SKM-1 treated with dmso at 0.1 percent for 144 hours (cell line): Measurements from ENCODE around the gene NFKB1.
A peak's percentile ranks its signal among the peaks of the same experiment; 100 is the strongest.
"Not testable (repeated sequence)": the region's sequence is repeated elsewhere in the genome, so short reads cannot be mapped to it uniquely, and the experiment has no call there.

Experiments used
- DNase-seq: peaks from one replicate; lab custom pipeline; 2025; ENCODE audit not compliant: unreplicated experiment; lab: John Stamatoyannopoulos, UW

NFKB1 gene

GRCh38 chr4:102500696-102501446 is at the start of gene NFKB1:
Gene NFKB1, plus strand, starts transcription at chr4:102501359. Its CDS starts 24,160 bp downstream, at chr4:102525519.
- DNase-seq, result peak; percentile 60

- no peak for DNase-seq
These were observed 48.3 kb upstream of the NFKB1 start for GRCh38 chr4:102452854-102453253.

- no peak for DNase-seq
These were observed 47.3 kb upstream of the NFKB1 start for GRCh38 chr4:102453827-102454226.

- DNase-seq, result peak; percentile 78
These were observed 46.9 kb upstream of the NFKB1 start for GRCh38 chr4:102454268-102454667.

- no peak for DNase-seq
These were observed 46.0 kb upstream of the NFKB1 start for GRCh38 chr4:102454981-102455685.

GRCh38 chr4:102455750-102456149 is 45.4 kb upstream of the NFKB1 start:
- no peak for DNase-seq

- DNase-seq, result no peak
These were observed 34.9 kb upstream of the NFKB1 start for GRCh38 chr4:102466298-102466697.

GRCh38 chr4:102469806-102470205 is 31.4 kb upstream of the NFKB1 start:
- DNase-seq, result no peak

- no peak for DNase-seq
These were observed 28.6 kb upstream of the NFKB1 start for GRCh38 chr4:102472441-102473013.

GRCh38 chr4:102473476-102473875 is 27.7 kb upstream of the NFKB1 start:
- no peak for DNase-seq

- no peak for DNase-seq
These were observed 26.2 kb upstream of the NFKB1 start for GRCh38 chr4:102474736-102475504.

GRCh38 chr4:102477657-102478056 is 23.5 kb upstream of the NFKB1 start:
- no peak for DNase-seq

- no peak for DNase-seq
These were observed 23.0 kb upstream of the NFKB1 start for GRCh38 chr4:102478186-102478585.

- DNase-seq, result not testable (repeated sequence)
These were observed 21.3 kb upstream of the NFKB1 start for GRCh38 chr4:102479832-102480231.

- no peak for DNase-seq
These were observed 18.0 kb upstream of the NFKB1 start for GRCh38 chr4:102483120-102483519.

- DNase-seq, result not testable (repeated sequence)
These were observed 17.0 kb upstream of the NFKB1 start for GRCh38 chr4:102483990-102484692.

- DNase-seq, result no peak
These were observed 8.5 kb upstream of the NFKB1 start for GRCh38 chr4:102492531-102493241.

GRCh38 chr4:102493257-102493656 is 7.9 kb upstream of the NFKB1 start:
- DNase-seq, result no peak

- DNase-seq, result no peak
These were observed 7.4 kb upstream of the NFKB1 start for GRCh38 chr4:102493794-102494193.

GRCh38 chr4:102494603-102495002 is 6.6 kb upstream of the NFKB1 start:
- no peak for DNase-seq
